GM12892 (cell line): ENCODE measurements around the gene NISCH.

Experiments used
- DNase-seq: peaks from one replicate; pipeline ENCODE4 v3.0.0; 2011; ENCODE audit not compliant: insufficient read length
- FAIRE-seq: peaks from 2 replicates; lab custom pipeline; 2011; peaks lifted over from hg19 to GRCh38; lab: Jason Lieb, UNC
- POLR2A ChIP-seq: IDR thresholded peaks from 2 replicates; pipeline ENCODE4 v1.6.1; 2011; ENCODE audit warnings: low read depth, low read length, control low read depth
- POLR2AphosphoS5 ChIP-seq: IDR thresholded peaks from 2 replicates; pipeline ENCODE4 v1.6.1; 2011; ENCODE audit warnings: low read depth, low read length, control low read depth
- TAF1 ChIP-seq: IDR thresholded peaks from 2 replicates; pipeline ENCODE4 v1.6.1; 2011; ENCODE audit warnings: low read depth, mild to moderate bottlenecking, control low read depth, low read length, borderline replicate concordance

Gene NISCH

DNA sequence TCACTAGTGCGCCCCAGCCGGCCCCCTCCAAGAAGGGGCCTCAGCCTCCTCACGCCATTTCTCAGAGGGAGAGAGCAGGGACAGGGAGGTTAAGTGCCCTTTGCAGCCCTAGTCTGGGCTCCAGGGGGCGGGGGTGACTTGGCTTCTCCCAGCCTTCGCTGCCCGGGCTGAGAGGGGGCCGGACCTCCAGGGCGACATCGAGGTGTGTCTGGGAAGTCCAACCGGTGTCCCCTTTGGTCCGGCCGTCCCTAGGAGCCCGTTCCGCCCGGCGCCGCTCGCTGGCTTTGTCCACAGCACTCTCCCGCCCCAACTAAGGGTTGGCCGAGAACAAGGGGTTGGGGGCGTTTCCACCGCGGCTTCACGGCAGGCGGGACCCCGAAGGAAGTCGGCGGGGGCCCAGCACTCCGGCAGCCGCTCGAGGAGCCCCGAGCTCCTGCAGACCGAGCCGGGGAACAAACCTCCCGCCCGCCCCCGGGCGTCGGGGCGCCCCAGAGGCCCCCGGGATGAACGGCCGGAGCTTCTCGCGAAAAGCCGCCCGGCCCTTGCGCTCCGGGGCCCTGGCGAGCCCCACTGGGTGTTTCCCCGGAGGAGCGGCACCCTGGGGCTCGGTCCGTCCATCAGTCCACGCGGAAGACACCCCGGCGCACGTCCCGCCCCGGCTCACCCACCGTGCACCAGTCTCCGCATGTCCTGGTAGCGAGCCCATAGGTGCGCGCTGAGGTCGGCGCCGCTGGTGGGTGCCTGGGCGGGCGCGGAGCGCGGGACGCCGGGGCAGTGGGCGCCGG lies 77.6 kb downstream of the NISCH start:
- TF ChIP-seq POLR2A, result no peak
- no peak for TF ChIP-seq TAF1
- no peak for TF ChIP-seq POLR2AphosphoS5
- FAIRE-seq (peak; percentile 56), DNase-seq (peak; percentile 65)

GRCh38 chr3:52533623-52534280 lies 78.3 kb downstream of the NISCH start, which contains the start of gene NT5DC2:
Gene NT5DC2, minus strand, starts transcription at chr3:52533857. Its CDS starts 120 bp downstream, at chr3:52533737.
- FAIRE-seq, result peak; percentile 89
- peak; percentile 91 for DNase-seq
- TF ChIP-seq POLR2AphosphoS5 (no peak), TAF1 (0 out of 2 replicates have a peak, but pooled peaks have one; percentile 20)

- FAIRE-seq (no peak), DNase-seq (no peak)
- TF ChIP-seq POLR2AphosphoS5 (no peak), POLR2A (no peak), TAF1 (no peak)
These were observed 79.1 kb downstream of the NISCH start for GRCh38 chr3:52534281-52535183.

DNA sequence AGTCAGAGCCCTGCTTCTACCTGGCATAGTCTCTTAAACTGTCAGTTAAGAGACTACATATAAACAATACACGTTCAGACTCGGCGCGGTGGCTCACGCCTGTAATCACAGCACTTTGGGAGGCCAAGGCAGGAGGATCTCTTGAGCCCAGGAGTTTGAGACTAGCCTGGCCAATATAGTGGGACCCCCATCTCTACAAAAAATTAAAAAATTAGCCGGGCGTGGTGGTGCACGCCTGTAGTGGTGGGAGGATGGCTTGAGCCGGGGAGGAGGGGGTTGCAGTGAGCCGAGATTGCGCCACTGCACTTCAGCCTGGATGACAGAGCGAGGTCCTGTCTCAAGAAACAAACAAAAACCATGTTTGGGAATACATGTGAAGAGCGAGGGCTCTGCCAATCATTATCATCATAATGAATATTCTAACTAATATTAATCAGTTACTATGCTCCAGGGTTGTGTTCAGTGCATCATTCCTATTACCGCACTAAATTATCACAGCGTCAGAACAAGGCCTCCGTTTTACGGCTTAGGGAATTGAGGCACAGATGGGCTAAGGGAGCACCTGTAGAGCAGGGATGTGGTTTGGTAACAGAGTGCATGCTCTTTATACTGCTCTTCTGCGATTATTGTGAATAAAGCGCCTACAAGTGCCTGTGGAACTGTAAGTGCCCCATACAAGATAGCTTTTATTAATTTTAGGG lies 80.2 kb downstream of the NISCH start:
- FAIRE-seq, result no peak
- TF ChIP-seq POLR2AphosphoS5, result no peak
- no peak for TF ChIP-seq POLR2A
- TF ChIP-seq TAF1, result no peak
- no peak for DNase-seq

GRCh38 chr3:52536112-52536368 lies 80.6 kb downstream of the NISCH start:
- no peak for FAIRE-seq
- no peak for TF ChIP-seq POLR2AphosphoS5
- no peak for TF ChIP-seq POLR2A
- no peak for TF ChIP-seq TAF1
- DNase-seq, result no peak

GRCh38 chr3:52536369-52537164 lies 81.2 kb downstream of the NISCH start, which contains the start of gene UQCC5:
Gene UQCC5, plus strand, starts transcription at chr3:52536605. Its CDS starts 151 bp downstream, at chr3:52536756.
- FAIRE-seq, result peak; percentile 100
- DNase-seq, result peak; percentile 96
- TF ChIP-seq POLR2A (peak; percentile 100), TAF1 (peak; percentile 94), POLR2AphosphoS5 (peak; percentile 99)

DNA sequence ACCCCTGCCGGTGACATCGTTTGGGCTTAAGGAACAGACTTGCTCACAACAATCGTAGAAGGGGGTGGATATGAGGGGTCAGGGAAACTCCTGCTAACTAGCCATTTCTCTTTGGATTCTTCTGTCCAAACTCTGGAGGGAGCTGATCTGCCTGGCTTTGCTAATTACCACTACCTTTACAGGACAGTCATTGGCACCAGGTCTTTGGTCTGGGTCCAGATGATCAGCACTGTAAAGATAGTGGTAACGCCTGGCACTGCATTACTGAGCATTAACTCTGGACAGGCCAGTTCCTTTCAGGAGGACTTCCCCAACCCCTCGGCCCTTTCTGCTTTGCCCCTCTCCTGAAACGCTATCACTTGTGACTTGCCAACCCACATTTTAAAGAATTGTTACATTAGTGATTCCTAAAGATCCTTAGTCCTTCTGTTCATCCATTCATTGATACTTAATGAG lies 81.8 kb downstream of the NISCH start:
- no peak for DNase-seq
- no peak for FAIRE-seq
- no peak for TF ChIP-seq POLR2A
- no peak for TF ChIP-seq TAF1
- no peak for TF ChIP-seq POLR2AphosphoS5

- FAIRE-seq (no peak), DNase-seq (no peak)
- TF ChIP-seq POLR2AphosphoS5 (peak; percentile 53; the same call in 1 of the 2 replicates), POLR2A (peak; percentile 15; the same call in 1 of the 2 replicates), TAF1 (no peak)
These were observed 82.5 kb downstream of the NISCH start for GRCh38 chr3:52537726-52538421.

DNA sequence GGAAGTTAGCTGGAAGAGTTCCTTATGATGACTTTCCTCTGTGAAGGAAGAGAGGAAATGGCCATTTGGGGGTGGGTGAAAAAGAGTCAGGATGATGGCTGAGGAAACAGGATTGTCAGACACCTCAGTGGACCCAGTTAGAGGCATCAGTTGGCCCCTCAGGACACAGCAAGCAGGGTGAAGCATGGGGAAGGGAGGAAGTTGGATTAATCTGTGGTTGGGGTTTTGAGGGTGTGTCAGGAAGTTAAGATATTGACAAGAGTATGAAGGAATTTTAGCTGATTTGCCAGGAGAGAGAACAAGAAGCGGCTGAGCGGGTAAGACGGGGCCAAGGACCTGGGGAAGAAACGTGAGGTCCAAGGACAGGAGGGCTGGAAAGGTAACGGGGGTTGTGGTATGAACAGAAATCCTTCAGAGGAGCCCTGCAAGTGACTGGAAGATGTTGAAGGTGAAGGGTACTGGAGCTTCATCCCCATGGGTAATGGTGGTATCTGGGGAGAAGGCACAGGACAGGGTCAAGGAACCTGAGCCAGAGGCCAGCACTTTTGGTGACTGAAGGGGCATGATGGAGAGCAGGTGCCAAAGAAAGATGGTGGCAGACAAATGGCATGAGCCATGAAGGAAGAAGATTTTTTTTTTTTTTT lies 83.7 kb downstream of the NISCH start:
- no peak for DNase-seq
- FAIRE-seq, result no peak
- TF ChIP-seq POLR2A, result no peak

GRCh38 chr3:52541050-52541449 lies 85.6 kb downstream of the NISCH start:
- DNase-seq (no peak), FAIRE-seq (no peak)
- TF ChIP-seq POLR2AphosphoS5 (no peak), POLR2A (no peak), TAF1 (no peak)
